ENCODE results near the gene HIVEP3. TPM values are rescaled to one million over a fixed set of nuclear protein-coding genes. Genes with fewer than 3 reads are reported as not detected.

HIVEP3 gene
- total and polyA plus RNA-seq, 2 of the 13 experiments (the other 11 are each of a cell fraction or from before 2014, with no cell fraction given) = 0.05 TPM; not detected in 1

GRCh38 chr1:41954533-41954944, 35.8 kb upstream of the HIVEP3 start:
- Histone ChIP-seq H3K27me3 (ENCODE audit: control insufficient read depth in 1 of 2, insufficient read depth in 2 of 2, low read length in 2 of 2) (no peaks in the 10 kb centered on the region), H3K27ac (ENCODE audit: extremely low read length, insufficient read depth, low read length) (no peak overlapping the region), H3K9me3 (ENCODE audit: low read length) (no peaks in the 10 kb centered on the region), H3K9ac (ENCODE audit: insufficient read depth, low read depth, low read length) (no peak overlapping the region), H3K36me3 (replicated peaks in 1 of 2; ENCODE audit: control insufficient read depth in 1 of 2, insufficient read depth in 2 of 2, low read length in 2 of 2) (no peaks in the 10 kb centered on the region), H3K4me3 (replicated peaks in 1 of 3; ENCODE audit: insufficient read depth in 1 of 3, low read depth in 2 of 3, low read length in 3 of 3) (no peak overlapping the region), H3K79me2 (ENCODE audit: insufficient read depth, low read length) (no peaks in the 10 kb centered on the region), H4K20me1 (ENCODE audit: insufficient read depth, low read length) (no peaks in the 10 kb centered on the region), H3K4me2 (ENCODE audit: low read depth, low read length) (no peak overlapping the region), H2AFZ (ENCODE audit: low read length) (no peak overlapping the region), H3K4me1 (ENCODE audit: insufficient read depth, low read length) (no peaks in the 10 kb centered on the region)
- ATAC-seq = no peak
- BruUV-seq (replicated peaks) = no TSS peak
- no peak for DNase-seq (ENCODE audit: low spot score)
- no peak for TF ChIP-seq ZNF121 (CRISPR knock-in tag; IDR thresholded peaks at IDR 0.05)
- TF ChIP-seq ZNF597 (CRISPR knock-in tag; IDR thresholded peaks at IDR 0.05) = no peak
- no peak for TF ChIP-seq ZNF652 (CRISPR knock-in tag; IDR thresholded peaks at IDR 0.05; ENCODE audit: borderline replicate concordance, low read depth)
- no peak for TF ChIP-seq ZNF17 (CRISPR knock-in tag; IDR thresholded peaks at IDR 0.05)
- TF ChIP-seq FOXK2 (IDR thresholded peaks at IDR 0.05) = no peak
- no peak for TF ChIP-seq ZKSCAN5 (CRISPR knock-in tag; IDR thresholded peaks at IDR 0.05)
- TF ChIP-seq IKZF1 (IDR thresholded peaks at IDR 0.05) = no peak
- no peak for TF ChIP-seq ARNTL (CRISPR knock-in tag; IDR thresholded peaks at IDR 0.05)
- no peak for TF ChIP-seq BRD4 (CRISPR knock-in tag; IDR thresholded peaks at IDR 0.05)
- TF ChIP-seq THRA (CRISPR knock-in tag; IDR thresholded peaks at IDR 0.05; ENCODE audit: borderline replicate concordance) = no peak
- no peak for TF ChIP-seq ASH2L (IDR thresholded peaks at IDR 0.05; ENCODE audit: insufficient read length, low read depth, low read length)
- TF ChIP-seq UBTF (CRISPR knock-in tag; IDR thresholded peaks at IDR 0.05) = no peak
- no peak for TF ChIP-seq HINFP (CRISPR knock-in tag; IDR thresholded peaks at IDR 0.05; ENCODE audit: low read depth)
- FAIRE-seq = no peak
- intact Hi-C loops (cut with micrococcal nuclease; ENCODE audit: unreplicated experiment) = no loop called here
- POLR2A ChIA-PET = no interaction called here
- 16% methylated on average over 6 of the region's 6 CpGs for WGBS (ENCODE audit: low lambda C conversion rate)
- in situ Hi-C loops (cut with HindIII; ENCODE audit: extremely low pct_ligation_motif_present, low pct_unique_long_range_greater_than_20kb) = no loop called here
- CTCF ChIA-PET (ENCODE audit: low intra/inter-chr PET ratio, low total read pairs) = no interaction called here

All from HepG2 (cell line).